HEK293 (cell line): Measurements from ENCODE around the gene MSH5.

ENCODE experiments used
- REPIN1 ChIP-seq: fragments of 450-650 bp; formaldehyde crosslinking; IDR thresholded peaks from 2 replicates; pipeline ENCODE4 v1.5.1; 2017; ENCODE audit warnings: missing biosample characterization, missing genetic modification characterization, low read depth
- SCRT1 ChIP-seq: fragments of 450-650 bp; formaldehyde crosslinking; IDR thresholded peaks from 2 replicates; pipeline ENCODE4 v1.5.1; 2016; ENCODE audit warnings: missing biosample characterization, missing genetic modification characterization, borderline replicate concordance
- TSHZ1 ChIP-seq: fragments of 450-650 bp; formaldehyde crosslinking; IDR thresholded peaks from 2 replicates; pipeline ENCODE4 v1.5.1; 2016; ENCODE audit warnings: missing biosample characterization, missing genetic modification characterization, borderline replicate concordance
- YY1 ChIP-seq: fragments of 450-650 bp; formaldehyde crosslinking; IDR thresholded peaks from 2 replicates; pipeline ENCODE4 v1.5.1; 2018; ENCODE audit warnings: missing biosample characterization, missing genetic modification characterization
- ZBTB17 ChIP-seq: fragments of 450-650 bp; formaldehyde crosslinking; IDR thresholded peaks from 2 replicates; pipeline ENCODE4 v1.5.1; 2016; ENCODE audit warnings: missing biosample characterization, missing genetic modification characterization
- ZBTB44 ChIP-seq: fragments of 450-650 bp; IDR thresholded peaks from 2 replicates; pipeline ENCODE4 v1.5.1; 2018; ENCODE audit warnings: missing biosample characterization, mild to moderate bottlenecking, missing genetic modification characterization
- ZBTB6 ChIP-seq: fragments of 450-650 bp; formaldehyde crosslinking; IDR thresholded peaks from 2 replicates; pipeline ENCODE4 v1.5.1; 2017; ENCODE audit warnings: missing biosample characterization, missing genetic modification characterization
- ZFP41 ChIP-seq: fragments of 450-650 bp; formaldehyde crosslinking; IDR thresholded peaks from 2 replicates; pipeline ENCODE4 v1.5.1; 2016; ENCODE audit warnings: missing biosample characterization, missing genetic modification characterization, borderline replicate concordance
- ZIC2 ChIP-seq: fragments of 450-650 bp; formaldehyde crosslinking; IDR thresholded peaks from 2 replicates; pipeline ENCODE4 v1.5.1; 2016; ENCODE audit warnings: missing biosample characterization, missing genetic modification characterization
- ZNF10 ChIP-seq: fragments of 450-650 bp; formaldehyde crosslinking; IDR thresholded peaks from 2 replicates; pipeline ENCODE4 v1.5.1; 2017; ENCODE audit warnings: missing biosample characterization, missing genetic modification characterization
- ZNF132 ChIP-seq: fragments of 450-650 bp; formaldehyde crosslinking; IDR thresholded peaks from 2 replicates; pipeline ENCODE4 v1.5.1; 2017; ENCODE audit warnings: missing biosample characterization, missing genetic modification characterization, borderline replicate concordance
- ZNF175 ChIP-seq: fragments of 450-650 bp; formaldehyde crosslinking; IDR thresholded peaks from 2 replicates; pipeline ENCODE4 v1.5.1; 2016; ENCODE audit warnings: missing biosample characterization, missing genetic modification characterization
- ZNF223 ChIP-seq: fragments of 450-650 bp; formaldehyde crosslinking; IDR thresholded peaks from 2 replicates; pipeline ENCODE4 v1.5.1; 2016; ENCODE audit warnings: missing biosample characterization, missing genetic modification characterization
- ZNF341 ChIP-seq: fragments of 450-650 bp; formaldehyde crosslinking; IDR thresholded peaks from 2 replicates; pipeline ENCODE4; 2016; ENCODE audit warnings: low read depth, missing biosample characterization, missing genetic modification characterization
- ZNF391 ChIP-seq: fragments of 450-650 bp; formaldehyde crosslinking; IDR thresholded peaks from 2 replicates; pipeline ENCODE4 v1.5.1; 2016; ENCODE audit warnings: low read depth, missing biosample characterization, missing genetic modification characterization, borderline replicate concordance
- ZNF398 ChIP-seq: fragments of 450-650 bp; formaldehyde crosslinking; IDR thresholded peaks from 2 replicates; pipeline ENCODE4 v1.5.1; 2017; ENCODE audit warnings: missing biosample characterization, missing genetic modification characterization
- ZNF416 ChIP-seq: fragments of 450-650 bp; formaldehyde crosslinking; IDR thresholded peaks from 2 replicates; pipeline ENCODE4 v1.5.1; 2016; ENCODE audit warnings: missing biosample characterization, missing genetic modification characterization
- ZNF488 ChIP-seq: fragments of 450-650 bp; formaldehyde crosslinking; IDR thresholded peaks from 2 replicates; pipeline ENCODE4 v1.5.1; 2016; ENCODE audit warnings: missing biosample characterization, missing genetic modification characterization
- ZNF501 ChIP-seq: fragments of 450-650 bp; formaldehyde crosslinking; IDR thresholded peaks from 2 replicates; pipeline ENCODE4 v1.5.1; 2016; ENCODE audit warnings: missing biosample characterization, missing genetic modification characterization
- ZNF513 ChIP-seq: fragments of 450-650 bp; IDR thresholded peaks from 2 replicates; pipeline ENCODE4 v1.5.1; 2018; ENCODE audit warnings: missing biosample characterization, missing genetic modification characterization
- ZNF521 ChIP-seq: fragments of 450-650 bp; formaldehyde crosslinking; IDR thresholded peaks from 2 replicates; pipeline ENCODE4 v1.5.1; 2017; ENCODE audit warnings: missing biosample characterization, mild to moderate bottlenecking, missing genetic modification characterization
- ZNF529 ChIP-seq: fragments of 450-650 bp; formaldehyde crosslinking; IDR thresholded peaks from 2 replicates; pipeline ENCODE4 v1.5.1; 2017; ENCODE audit warnings: missing genetic modification characterization, missing biosample characterization; ENCODE audit not compliant: insufficient replicate concordance
- ZNF626 ChIP-seq: fragments of 450-650 bp; sonication (Bioruptor Pico); formaldehyde crosslinking; IDR thresholded peaks from 2 replicates; pipeline ENCODE4 v1.5.1; 2018; ENCODE audit warnings: missing biosample characterization, missing genetic modification characterization, inconsistent platforms
- ZNF645 ChIP-seq: fragments of 450-650 bp; formaldehyde crosslinking; IDR thresholded peaks from 2 replicates; pipeline ENCODE4; 2016; ENCODE audit warnings: missing biosample characterization, missing genetic modification characterization
- ZNF664 ChIP-seq: fragments of 450-650 bp; formaldehyde crosslinking; IDR thresholded peaks from 2 replicates; pipeline ENCODE4 v1.5.1; 2016; ENCODE audit warnings: missing biosample characterization, missing genetic modification characterization
- ZXDB ChIP-seq: fragments of 450-650 bp; formaldehyde crosslinking; IDR thresholded peaks from 2 replicates; pipeline ENCODE4 v1.5.1; 2016; ENCODE audit warnings: missing biosample characterization, missing genetic modification characterization

Gene MSH5

GRCh38 chr6:31729979-31730630 is 9.7 kb upstream of the MSH5 start (continued):
- TF ChIP-seq ZIC2 (tag by site-specific recombination) (peak; percentile 52; the same call in 1 of the 2 replicates), ZNF391 (tag by site-specific recombination) (no peak), ZNF341 (tag by site-specific recombination) (peak; percentile 48; the same call in 1 of the 2 replicates), ZNF175 (tag by site-specific recombination) (no peak), SCRT1 (tag by site-specific recombination) (no peak), TSHZ1 (no peak), ZNF10 (tag by site-specific recombination) (0 out of 2 replicates have a peak, but pooled peaks have one; percentile 29), ZNF513 (tag by site-specific recombination) (no peak), ZFP41 (tag by site-specific recombination) (no peak), REPIN1 (tag by site-specific recombination) (no peak), ZNF223 (tag by site-specific recombination) (peak; percentile 82), ZXDB (tag by site-specific recombination) (no peak), ZNF501 (tag by site-specific recombination) (peak; percentile 48; the same call in 1 of the 2 replicates), ZNF398 (tag by site-specific recombination) (peak; percentile 15; the same call in 1 of the 2 replicates), ZNF664 (no peak), ZBTB44 (tag by site-specific recombination) (no peak), ZNF416 (no peak), ZNF645 (no peak), YY1 (no peak), ZBTB17 (no peak), ZNF521 (tag by site-specific recombination) (no peak), ZNF132 (no peak), ZNF488 (no peak), ZBTB6 (tag by site-specific recombination) (0 out of 2 replicates have a peak, but pooled peaks have one; percentile 7), ZNF529 (tag by site-specific recombination) (no peak), ZNF626 (tag by site-specific recombination) (no peak)
